ENCODE data around the gene HKDC1.

DNA sequence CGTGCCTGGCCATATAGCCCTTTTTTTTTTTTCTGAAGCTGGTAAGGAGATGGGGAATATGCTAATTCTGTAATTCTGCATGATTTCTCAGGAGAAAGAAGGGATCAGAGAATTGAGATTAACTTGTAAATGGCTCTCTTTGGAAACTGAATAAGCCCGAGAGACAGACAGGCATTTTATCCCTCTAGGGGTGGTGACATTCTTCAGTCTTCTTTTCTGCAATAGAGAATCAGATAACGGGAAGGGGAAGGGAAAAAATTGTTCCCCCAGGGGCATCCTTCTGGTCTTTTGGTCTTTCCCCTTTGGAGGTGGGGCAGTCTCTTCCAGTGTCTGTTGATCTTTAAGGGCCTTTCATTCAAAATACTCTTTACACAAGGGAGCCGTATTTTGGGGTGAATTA, 92.4 kb downstream of the HKDC1 start:
- TF ChIP-seq TEAD4 (IDR thresholded peaks at IDR 0.05), result no peak
- TF ChIP-seq, protein P1, sequence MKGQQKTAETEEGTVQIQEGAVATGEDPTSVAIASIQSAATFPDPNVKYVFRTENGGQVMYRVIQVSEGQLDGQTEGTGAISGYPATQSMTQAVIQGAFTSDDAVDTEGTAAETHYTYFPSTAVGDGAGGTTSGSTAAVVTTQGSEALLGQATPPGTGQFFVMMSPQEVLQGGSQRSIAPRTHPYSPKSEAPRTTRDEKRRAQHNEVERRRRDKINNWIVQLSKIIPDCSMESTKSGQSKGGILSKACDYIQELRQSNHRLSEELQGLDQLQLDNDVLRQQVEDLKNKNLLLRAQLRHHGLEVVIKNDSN (IDR thresholded peaks at IDR 0.05), result no peak
- no peak for TF ChIP-seq YY1 (IDR thresholded peaks at IDR 0.05; ENCODE audit: low read depth)
- TF ChIP-seq, protein P2, sequence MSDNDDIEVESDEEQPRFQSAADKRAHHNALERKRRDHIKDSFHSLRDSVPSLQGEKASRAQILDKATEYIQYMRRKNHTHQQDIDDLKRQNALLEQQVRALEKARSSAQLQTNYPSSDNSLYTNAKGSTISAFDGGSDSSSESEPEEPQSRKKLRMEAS (IDR thresholded peaks at IDR 0.05), result no peak
- TF ChIP-seq REST (IDR thresholded peaks at IDR 0.05; ENCODE audit: low read depth), result no peak
- TF ChIP-seq EGR1 (IDR thresholded peaks at IDR 0.05), result no peak
- no peak for TF ChIP-seq TCF12 (IDR thresholded peaks at IDR 0.05; ENCODE audit: low read depth)
- TF ChIP-seq EP300 (IDR thresholded peaks at IDR 0.05; ENCODE audit: borderline replicate concordance), result no peak
- no peak for TF ChIP-seq CEBPB (IDR thresholded peaks at IDR 0.05)
- TF ChIP-seq CREB1 (IDR thresholded peaks at IDR 0.05; ENCODE audit: low read depth), result no peak
